Uterus (tissue), 2 donors: ENCODE results near the gene RIPK4.

Source experiments
- CTCF ChIP-seq, 4 experiments: fragments of 200-600 bp in 2 of 4; fragments of 450-650 bp in 2 of 4; sonication (generic) in 2 of 4; IDR thresholded peaks; one replicate each; pipeline ENCODE4 v1.5.1; 2016 to 2019; ENCODE audit warnings: antibody characterized with exemption in 4 of 4, mild to moderate bottlenecking in 2 of 4, moderate library complexity in 1 of 4
- POLR2A ChIP-seq, 2 donors: fragments of 450-650 bp; IDR thresholded peaks; one replicate each; pipeline ENCODE4 v1.6.1; 2016; ENCODE audit warnings: antibody characterized with exemption in 2 of 2, mild to moderate bottlenecking in 1 of 2, moderate library complexity in 1 of 2

- no peak for TF ChIP-seq CTCF (IDR thresholded peaks at IDR 0.05)
- TF ChIP-seq POLR2A (IDR thresholded peaks at IDR 0.05) = no peak
Measured at GRCh38 chr21:41802684-41803083, 35.8 kb upstream of the RIPK4 start.
